HG03097 (cell line): ENCODE results near the gene OGFOD3.
"Not testable (repeated sequence)": the region's sequence is repeated elsewhere in the genome, so short reads cannot be mapped to it uniquely, and the experiment has no call there.

Source experiments
- ATAC-seq: cut with Tn5 transposase; IDR thresholded peaks from one replicate; pipeline ENCODE4 v1.9.1; 2021; ENCODE audit not compliant: unreplicated experiment, low FRiP score

OGFOD3 gene

DNA sequence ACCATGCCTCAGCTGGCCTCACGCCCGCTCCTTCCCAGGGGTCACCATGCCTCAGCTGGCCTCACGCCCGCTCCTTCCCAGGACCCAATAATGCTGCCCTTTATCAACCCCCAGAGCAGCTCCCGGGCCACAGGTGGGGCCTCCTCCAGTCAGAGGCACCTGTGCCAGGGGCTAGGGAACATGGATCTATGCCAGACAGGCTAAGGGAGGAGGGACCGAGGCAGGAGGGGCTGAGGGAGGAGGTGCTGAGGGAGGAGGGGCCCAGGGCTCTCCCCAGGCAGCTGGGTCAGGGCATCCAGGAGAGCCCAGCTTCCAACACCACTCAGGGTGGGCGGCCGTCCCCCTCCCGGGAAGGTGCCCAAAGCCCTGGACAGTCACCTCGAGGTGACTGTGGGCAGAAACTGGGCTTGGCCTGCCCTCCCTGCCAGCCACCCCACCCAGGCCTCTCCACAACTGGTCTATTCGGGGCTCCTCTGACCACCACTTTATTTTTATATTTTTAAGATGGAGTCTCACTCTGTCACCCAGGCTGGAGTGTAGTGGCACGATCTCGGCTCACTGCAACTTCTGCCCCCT is 27.4 kb downstream of the OGFOD3 start:
- no peak for ATAC-seq

DNA sequence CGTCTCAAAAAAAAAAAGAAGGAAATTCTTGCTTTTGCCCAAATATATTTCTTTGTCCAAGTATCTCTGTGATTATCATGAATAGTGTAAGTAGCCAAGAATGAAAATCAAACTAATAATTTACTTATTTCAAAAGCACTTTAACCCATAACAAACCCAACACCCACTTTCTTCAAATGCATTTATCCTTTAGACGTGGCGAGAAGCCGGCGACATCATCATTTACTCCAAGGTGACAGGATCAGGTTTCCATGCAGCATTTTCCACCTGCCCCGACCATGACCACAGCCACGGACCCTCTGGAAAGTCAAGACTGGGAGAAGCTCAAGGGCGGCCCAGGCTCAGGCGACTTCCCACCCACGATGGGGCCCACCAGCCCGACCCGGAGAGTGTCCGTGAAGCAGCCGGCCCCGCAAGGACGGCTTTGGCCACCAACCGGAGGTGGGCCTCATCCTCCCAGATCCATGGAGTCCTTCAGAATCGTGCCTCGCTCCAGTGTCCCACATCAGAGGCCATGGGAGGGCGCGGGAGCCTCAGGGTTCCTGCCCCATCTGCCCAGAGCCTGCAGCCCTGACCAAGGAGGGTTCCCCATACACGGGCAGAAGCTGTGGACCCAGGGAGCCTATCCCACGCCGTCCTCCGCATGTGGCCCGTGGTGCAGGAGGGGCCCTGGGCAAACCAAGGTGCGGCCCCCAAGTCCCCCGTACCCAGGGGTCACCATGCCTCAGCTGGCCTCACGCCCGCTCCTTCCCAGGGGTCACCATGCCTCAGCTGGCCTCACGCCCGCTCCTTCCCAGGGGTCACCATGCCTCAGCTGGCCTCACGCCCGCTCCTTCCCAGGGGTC is 28.1 kb downstream of the OGFOD3 start:
- ATAC-seq, result no peak

DNA sequence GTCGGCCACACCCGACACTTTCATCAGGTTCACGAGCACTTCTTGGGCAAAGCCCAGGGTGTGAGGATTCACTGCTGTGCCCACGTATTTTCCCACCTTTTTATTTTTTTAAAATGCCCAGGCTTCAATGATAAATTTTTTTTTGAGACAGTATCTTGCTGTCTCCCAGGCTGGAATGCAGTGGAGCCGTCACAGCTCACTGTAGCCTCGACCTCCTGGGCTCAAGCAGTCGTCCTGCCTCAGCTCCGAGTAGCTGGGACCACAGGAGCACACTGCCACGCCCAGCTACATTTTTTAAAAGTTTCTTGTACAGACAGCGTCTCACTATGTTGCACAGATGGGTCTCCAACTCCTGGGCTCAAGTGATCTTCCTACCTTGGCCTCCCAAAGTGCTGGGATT is 29.0 kb downstream of the OGFOD3 start:
- no peak for ATAC-seq

DNA sequence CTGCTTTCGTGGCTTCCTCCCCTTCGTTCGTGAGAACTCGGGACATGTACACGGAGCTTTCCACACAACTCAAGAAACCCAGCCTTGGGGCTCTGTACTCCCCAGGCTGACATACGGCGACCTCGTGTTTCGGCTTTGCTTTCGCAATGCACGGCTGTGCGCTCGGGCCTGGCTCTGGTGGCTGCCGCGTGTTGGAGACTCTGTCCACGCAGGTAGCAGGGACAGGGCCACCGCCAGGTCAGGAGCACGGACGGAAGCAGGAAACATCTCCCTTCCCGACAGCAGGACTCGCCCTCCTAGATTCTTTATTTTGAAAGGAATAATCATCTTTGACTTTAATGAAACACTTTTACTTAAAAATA is 29.5 kb downstream of the OGFOD3 start:
- ATAC-seq, result no peak

DNA sequence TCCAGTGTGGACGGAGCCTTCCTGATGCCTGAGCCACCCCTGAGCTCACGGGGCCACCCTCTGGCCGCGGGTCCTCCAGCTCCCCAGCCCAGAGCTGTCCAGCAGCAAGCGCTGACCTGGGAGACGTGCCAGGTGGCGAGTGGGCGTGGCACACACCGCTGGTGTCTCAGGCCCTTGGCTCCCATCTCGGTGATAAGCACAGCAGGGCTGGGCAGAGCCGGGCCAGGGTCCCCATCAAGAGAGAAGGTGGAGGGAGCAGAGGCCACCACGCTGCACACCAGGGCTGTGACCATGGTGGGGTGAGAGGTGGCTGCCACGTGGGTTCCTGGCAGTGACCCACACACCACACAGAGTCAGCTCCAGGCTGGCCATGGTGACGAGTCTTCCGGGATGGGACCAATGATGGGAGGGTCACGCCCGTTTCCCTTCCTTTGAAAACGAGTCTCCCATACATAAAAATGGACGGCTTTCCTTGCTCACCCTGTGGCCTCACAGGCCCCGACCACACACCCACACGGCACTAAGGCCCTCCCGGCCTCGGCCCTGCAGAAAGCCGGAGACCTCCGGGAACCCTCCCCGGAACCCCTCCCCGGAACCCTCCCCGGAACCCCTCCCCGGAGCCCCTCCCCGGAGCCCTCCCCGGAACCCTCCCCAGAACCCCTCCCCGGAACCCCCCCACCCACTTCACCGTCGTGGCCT is 30.0 kb downstream of the OGFOD3 start:
- ATAC-seq, result no peak

DNA sequence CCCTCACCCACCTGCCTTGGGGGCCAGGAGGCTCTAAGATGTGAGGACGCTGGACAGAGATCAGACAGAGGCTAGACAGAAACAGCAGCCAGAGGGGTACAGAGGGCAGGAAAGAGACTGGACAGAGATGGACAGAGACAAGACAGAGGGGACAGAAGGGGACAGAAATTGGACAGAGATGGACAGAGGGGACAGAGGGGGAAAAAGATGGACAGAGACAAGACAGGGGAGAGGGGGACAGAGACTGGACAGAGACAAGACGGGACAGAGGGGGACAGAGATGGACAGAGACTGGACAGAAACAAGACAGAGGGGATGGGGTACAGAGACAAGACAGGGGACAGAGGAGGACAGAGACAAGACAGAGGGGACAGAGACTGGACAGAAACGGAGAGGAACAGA is 30.7 kb downstream of the OGFOD3 start:
- ATAC-seq, result no peak

DNA sequence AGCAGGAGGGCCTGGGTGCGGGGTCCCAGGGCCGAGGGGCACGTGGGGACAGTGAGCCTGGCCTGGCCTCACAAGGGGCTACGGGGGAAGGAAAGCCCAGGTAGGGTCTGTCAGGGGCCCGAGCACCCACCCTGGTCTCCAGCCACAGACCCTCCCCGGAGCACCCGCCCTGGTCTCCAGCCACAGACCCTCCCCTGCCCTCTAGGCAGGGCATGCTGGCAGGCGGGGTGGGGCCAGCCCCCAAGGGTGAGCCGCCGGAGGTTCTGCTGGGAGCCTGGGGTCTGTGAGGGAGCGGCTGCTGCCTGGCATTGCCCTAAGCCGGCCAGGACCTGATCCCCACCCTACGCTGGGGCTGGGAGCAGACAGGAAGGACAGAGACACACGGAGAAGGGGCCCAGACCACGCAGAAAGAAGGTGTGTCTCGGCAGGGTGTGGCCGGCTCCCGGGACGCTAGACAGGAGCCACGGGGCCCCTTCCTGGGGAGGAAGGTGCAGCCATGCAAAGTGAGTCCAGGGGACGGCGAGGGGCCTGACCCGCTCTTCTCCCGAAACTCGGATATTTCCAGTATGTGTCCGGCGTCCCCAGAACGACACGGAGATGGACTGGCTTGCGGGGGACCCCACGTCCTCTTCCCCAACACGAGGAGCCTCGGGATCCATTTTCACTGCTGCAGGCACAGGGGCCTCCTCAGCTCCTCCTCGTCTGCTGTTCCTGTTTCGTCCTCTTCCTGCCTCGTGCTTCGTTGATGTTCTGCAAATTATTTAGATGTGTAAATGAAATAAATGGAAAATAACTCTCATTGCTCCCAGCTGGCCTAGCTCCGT is 31.3 kb downstream of the OGFOD3 start:
- no peak for ATAC-seq

DNA sequence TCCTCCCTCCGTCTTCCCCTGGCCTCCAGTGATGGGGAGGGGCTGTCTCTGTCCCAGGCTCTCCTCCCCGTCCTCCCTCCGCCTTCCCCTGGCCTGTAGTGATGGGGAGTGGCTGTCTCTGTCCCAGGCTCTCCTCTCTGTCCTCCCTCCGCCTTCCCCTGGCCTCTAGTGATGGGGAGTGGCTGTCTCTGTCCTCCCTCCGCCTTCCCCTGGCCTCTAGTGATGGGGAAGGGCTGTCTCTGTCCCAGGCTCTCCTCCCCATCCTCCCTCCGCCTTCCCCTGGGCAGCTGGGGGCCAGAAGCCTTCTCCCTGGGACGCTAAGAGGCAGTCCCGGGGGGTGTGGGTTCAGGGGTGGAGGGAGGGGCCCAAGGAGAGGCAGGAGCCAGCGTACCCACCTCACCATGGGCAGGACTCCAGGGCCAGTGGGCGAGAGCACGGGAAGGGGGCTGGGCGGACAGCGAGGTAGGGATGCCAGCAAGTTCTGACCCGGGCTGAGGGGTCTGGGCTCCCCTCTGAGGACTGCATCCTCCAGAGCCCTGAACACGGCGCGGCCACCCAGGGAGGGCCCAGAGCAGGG is 32.0 kb downstream of the OGFOD3 start:
- ATAC-seq, result no peak

DNA sequence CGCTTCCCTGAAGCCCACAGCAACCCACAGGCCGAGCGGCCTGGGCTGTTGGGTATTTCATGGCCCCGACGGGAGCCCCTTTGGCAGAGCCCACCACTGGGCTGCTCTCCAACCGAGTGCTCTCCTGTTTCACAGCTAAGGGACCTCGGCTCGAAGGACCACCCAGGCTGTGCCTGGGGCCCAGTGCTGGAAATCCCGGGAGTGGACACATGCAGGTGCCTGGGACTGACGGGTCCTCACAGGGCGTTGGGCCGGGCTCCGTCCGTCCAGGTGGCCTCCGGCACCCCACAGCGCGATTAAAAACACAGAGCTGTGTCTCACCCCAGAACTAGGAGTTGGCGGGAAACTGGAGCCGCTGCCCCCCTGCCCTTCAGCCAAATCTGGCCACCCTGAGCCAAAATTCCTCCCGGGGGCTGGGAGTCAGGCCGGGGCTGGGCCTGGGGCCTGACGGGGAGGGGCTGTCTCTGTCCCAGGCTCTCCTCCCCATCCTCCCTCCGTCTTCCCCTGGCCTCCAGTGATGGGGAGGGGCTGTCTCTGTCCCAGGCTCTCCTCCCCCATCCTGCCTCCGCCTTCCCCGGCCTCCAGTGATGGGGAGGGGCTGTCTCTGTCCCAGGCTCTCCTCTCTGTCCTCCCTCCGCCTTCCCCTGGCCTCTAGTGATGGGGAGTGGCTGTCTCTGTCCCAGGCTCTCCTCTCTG is 32.7 kb downstream of the OGFOD3 start:
- ATAC-seq, result no peak

DNA sequence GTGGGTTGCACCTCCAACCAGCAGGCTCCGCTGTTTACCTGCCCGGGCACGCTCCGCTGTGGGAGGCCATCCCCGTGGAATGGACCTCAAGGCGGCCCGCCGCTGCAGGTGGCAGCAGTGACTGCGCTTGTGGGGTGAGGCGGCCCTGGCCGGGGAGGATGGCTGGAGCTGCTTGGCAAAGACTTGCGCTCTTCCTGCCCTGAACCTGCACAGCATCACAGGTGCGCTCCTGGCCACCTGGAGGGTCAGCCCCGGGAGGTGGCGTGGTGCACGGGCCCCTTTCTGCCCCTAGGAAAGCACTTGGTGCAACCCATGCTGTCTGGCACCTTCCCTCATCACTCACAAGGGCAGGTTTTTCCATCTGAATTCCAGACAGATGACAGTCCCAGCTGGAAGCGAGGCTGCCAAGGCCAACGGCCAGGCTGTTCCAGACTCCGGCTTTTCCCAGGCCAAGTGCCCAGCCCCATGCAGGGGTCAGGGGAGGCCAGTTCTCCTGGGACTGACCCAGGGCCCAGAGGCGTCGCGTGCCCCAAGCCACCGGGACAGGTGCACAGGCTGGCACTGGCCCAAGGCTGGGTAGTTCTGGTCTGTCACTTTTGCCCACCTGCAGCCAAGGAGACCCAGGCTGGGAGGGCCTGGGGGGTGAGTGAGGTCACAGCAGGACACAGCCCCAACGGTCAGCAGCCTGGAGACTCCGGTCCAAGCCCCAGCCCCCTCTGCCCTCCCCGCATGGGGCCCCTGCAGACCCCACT is 33.5 kb downstream of the OGFOD3 start:
- ATAC-seq, result no peak

DNA sequence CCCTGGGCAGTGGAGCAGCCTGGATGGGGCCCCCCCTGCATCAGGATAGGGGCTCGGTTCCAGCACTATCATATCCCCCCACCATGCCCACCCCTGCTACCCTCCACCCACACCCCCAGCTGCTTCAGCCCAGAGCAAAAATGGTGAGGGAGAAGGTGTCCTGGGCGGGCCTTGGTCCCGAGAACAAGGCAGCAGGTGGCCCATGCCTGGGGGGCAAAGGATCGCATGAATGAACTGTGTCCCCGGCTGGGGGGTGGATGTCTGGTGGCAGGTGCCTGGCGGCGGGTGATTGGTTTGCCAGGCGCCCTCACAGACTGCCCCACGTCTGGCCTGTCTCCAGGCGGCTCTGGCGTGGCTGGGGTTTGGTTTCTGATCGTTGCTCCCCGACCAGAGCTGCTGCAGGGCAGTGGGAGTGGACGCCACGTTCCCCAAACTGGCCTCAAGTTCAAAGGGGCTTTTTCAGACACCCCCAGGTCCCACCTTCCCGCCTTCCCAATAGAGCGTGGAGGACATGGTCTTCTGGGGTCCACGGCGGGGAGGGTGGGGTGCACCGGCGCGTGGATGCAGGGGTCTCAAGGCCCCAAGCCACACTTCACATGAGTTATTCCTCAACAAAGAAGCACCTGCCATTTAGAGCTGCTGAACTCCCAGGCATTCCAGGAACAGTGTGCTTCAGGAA is 34.2 kb downstream of the OGFOD3 start:
- no peak for ATAC-seq

DNA sequence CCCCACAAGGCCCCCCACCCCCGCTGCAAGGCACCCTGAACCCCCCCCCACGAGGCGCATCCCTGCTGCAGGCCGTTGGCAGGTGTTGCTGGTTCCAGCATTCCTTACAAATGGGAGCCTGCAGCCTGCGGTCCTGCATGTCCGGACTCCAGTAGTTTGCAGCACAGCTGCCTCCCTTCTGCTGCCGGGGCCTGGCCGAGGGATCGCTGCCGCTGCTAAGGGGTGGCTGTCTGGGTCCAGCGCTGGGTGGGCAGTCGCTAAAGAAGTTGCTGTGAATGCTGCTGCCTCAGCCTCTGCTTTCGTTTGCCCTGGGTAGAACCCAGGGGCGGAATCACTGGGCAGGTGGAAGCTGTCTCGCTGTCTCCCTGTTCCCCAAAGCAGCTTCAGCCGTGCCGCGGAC is 35.0 kb downstream of the OGFOD3 start:
- no peak for ATAC-seq

DNA sequence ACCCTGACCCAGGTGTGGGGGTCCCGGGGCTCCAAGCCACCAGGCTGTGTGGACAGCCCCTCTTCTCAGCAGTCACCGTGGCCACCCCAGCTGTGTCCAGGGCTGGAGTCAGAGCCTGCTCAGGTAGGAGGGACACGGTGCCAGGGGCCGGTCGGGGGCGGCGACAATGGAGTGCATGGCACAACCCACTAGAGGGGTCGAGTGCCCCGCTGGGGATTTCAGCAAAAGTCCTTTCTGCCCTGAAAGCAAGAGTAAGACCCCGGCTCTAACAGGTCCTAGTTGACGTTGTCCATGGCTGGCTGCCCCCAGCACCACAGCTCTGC is 35.5 kb downstream of the OGFOD3 start:
- ATAC-seq, result no peak

DNA sequence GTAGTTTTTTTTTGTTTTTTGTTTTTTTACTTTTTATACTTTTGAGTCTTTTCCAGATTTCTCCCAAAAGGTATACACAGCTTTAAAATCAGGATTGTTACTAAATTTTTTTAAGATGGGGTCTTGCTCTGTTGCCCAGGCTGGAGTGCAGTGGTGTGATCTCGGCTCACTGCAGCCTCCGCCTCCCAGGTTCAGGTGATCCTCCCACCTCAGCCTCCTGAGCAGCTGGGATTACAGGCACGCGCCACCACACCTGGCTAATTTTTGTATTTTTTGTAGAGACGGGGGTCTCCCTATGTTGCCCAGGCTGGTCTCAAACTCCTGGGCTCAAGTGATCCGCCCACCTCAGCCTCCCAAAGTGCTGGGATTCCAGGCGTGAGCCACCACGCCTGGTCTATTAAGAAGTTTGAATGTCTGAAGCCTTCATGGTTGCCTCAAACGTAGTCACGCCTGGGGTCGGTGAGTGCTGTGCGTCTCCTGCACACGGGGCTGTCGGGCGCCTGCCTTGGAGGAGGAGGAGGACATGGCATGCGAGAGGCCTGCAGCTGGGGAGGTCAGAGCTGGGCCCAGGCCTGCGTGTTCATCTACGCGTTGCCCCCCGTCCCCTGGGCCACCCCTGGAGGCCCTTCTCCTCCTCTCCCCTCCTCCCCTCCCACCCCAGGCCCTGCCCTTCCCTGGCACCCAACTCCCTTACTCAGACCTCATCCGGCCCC is 36.0 kb downstream of the OGFOD3 start:
- not testable (repeated sequence) for ATAC-seq

DNA sequence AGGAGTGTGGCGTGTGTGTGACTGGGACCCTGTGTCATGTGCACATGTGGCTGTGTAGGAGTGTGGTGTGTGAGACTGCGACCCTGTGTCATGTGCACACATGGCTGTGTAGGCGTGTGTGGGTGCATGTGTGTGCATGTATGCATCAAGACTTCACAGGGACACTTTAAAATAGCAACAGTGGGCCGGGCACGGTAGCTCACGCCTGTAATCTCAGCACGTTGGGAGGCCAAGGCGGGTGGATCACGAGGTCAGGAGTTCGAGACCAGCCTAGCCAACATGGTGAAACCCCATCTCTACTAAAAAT is 36.7 kb downstream of the OGFOD3 start:
- ATAC-seq, result not testable (repeated sequence)

DNA sequence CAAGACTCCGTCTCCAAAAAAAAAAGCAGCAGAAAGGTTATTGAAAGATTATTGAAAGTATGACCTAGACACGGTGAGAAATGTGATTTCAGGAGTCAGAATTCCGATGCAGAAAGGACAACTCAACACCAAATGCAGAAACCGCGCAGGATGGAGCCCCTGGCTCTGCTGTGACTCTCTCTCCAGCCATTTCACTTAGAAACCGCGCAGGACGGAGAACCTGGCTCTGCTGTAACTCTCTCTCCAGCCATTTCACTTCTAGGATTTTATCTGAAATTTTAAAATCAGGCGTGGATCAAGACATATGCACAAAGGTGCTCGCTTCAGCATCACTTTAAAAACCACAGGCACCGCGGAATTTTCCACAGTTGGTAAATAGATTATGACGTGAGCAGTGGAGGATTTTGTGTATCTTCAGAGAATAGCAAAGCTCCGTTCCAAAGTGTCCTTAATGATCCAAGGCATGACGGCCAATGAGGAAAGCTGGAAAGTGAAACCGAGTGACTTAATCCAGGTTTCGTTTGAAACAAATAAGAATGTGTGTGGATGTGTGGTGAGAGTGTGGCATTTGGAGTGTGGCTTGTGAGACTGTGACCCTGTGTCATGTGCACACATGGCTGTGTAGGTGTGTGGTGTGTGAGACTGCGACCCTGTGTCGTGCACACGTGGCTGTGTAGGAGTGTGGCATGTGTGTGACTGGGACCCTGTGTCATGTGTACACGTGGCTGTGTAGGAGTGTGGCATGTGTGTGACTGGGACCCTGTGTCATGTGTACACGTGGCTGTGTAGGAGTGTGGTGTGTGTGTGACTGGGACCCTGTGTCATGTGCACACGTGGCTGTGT is 37.3 kb downstream of the OGFOD3 start:
- no peak for ATAC-seq

DNA sequence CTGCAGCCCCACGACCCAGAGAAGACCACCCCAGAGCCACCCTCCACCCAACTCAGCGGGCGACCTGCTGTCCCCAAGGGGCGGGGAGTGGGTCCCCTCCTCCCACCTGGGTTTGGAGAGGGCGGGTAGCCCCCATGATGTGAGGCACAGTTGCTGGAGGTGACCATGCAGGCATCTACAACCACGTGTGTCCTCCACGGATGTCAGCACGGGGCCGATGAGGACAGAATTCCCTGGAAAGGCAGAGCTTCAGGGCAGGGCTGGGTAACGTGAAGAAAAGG is 39.7 kb downstream of the OGFOD3 start:
- no peak for ATAC-seq
